ENCODE data around the gene TEX29. TPM values are rescaled to one million over a fixed set of nuclear protein-coding genes. Genes with fewer than 3 reads are reported as not detected.

Gene TEX29
- polyA plus RNA-seq, 1 donor from 2014 or later = not detected

- Histone ChIP-seq H4K20me1 (ENCODE audit: insufficient read depth) (no peaks in the 10 kb centered on the region), H2AFZ (ENCODE audit: low read depth, low read length) (no peak overlapping the region), H3K9ac (ENCODE audit: low read length) (no peak overlapping the region), H3K27ac (ENCODE audit: low read length) (no peak overlapping the region), H3K36me3 (ENCODE audit: insufficient read depth, low read length) (no peaks in the 10 kb centered on the region), H3F3A (ENCODE audit: insufficient read depth, low read length, poor library complexity, severe bottlenecking) (no peaks in the 10 kb centered on the region), H3K9me3 (ENCODE audit: low read length) (no peaks in the 10 kb centered on the region), H3K27me3 (ENCODE audit: insufficient read depth, low read depth, low read length) (no peaks in the 10 kb centered on the region), H3K4me3 (ENCODE audit: low read length) (no peak overlapping the region), H3K4me2 (ENCODE audit: low read length) (no peak overlapping the region), H3K9me2 (ENCODE audit: insufficient read depth, low read length) (no peaks in the 10 kb centered on the region), H3K79me2 (replicated peaks; ENCODE audit: insufficient read depth, low read length) (no peaks in the 10 kb centered on the region)
- TF ChIP-seq SMC3 (conservative IDR thresholded peaks at IDR 0.05; ENCODE audit: poor library complexity) (no peak), CTCF (IDR thresholded peaks at IDR 0.05; ENCODE audit: poor library complexity, severe bottlenecking) (no peak), EP300 (conservative IDR thresholded peaks at IDR 0.05; ENCODE audit: poor library complexity, severe bottlenecking) (no peak), REST (IDR thresholded peaks at IDR 0.05; ENCODE audit: borderline replicate concordance) (no peak)
These were observed 53.0 kb downstream of the TEX29 start for GRCh38 chr13:111373486-111373885.

GRCh38 chr13:111380431-111380830, 60.0 kb downstream of the TEX29 start:
- Histone ChIP-seq H3K4me2 (ENCODE audit: low read length) (no peak overlapping the region), H3K9me2 (ENCODE audit: insufficient read depth, low read length) (no peaks in the 10 kb centered on the region), H3K36me3 (ENCODE audit: insufficient read depth, low read length) (no peaks in the 10 kb centered on the region), H4K20me1 (ENCODE audit: insufficient read depth) (no peaks in the 10 kb centered on the region), H3K79me2 (replicated peaks; ENCODE audit: insufficient read depth, low read length) (no peaks in the 10 kb centered on the region), H3K27me3 (ENCODE audit: insufficient read depth, low read depth, low read length) (no peaks in the 10 kb centered on the region), H3F3A (ENCODE audit: insufficient read depth, low read length, poor library complexity, severe bottlenecking) (no peaks in the 10 kb centered on the region), H3K9ac (ENCODE audit: low read length) (no peak overlapping the region), H3K4me3 (ENCODE audit: low read length) (no peak overlapping the region), H3K9me3 (ENCODE audit: low read length) (no peaks in the 10 kb centered on the region), H3K27ac (ENCODE audit: low read length) (no peak overlapping the region), H2AFZ (ENCODE audit: low read depth, low read length) (no peak overlapping the region)
- no peak for TF ChIP-seq POLR2AphosphoS5 (IDR thresholded peaks at IDR 0.05)
- TF ChIP-seq TAF1 (IDR thresholded peaks at IDR 0.05; ENCODE audit: low read depth) = no peak
- TF ChIP-seq MXI1 (conservative IDR thresholded peaks at IDR 0.05; ENCODE audit: poor library complexity, severe bottlenecking) = no peak
- no peak for TF ChIP-seq RAD21 (conservative IDR thresholded peaks at IDR 0.05)
- no peak for TF ChIP-seq REST (IDR thresholded peaks at IDR 0.05; ENCODE audit: borderline replicate concordance)
- TF ChIP-seq EP300 (conservative IDR thresholded peaks at IDR 0.05; ENCODE audit: poor library complexity, severe bottlenecking) = no peak
- no peak for TF ChIP-seq SMC3 (conservative IDR thresholded peaks at IDR 0.05; ENCODE audit: poor library complexity)
- no peak for TF ChIP-seq EZH2 (IDR thresholded peaks at IDR 0.05; ENCODE audit: borderline replicate concordance, insufficient read depth, low read length, poor library complexity, severe bottlenecking)
- TF ChIP-seq CTCF (IDR thresholded peaks at IDR 0.05; ENCODE audit: poor library complexity, severe bottlenecking) = no peak
